K562 (cell line): ENCODE results near the gene ECI1. TPM values are rescaled to one million over a fixed set of nuclear protein-coding genes. Genes with fewer than 3 reads are reported as not detected.

Source experiments
- ATF7 ChIP-seq: fragments of 450-650 bp; IDR thresholded peaks from 2 replicates; pipeline ENCODE4 v1.7.1; 2014; ENCODE audit warnings: mild to moderate bottlenecking, moderate library complexity
- BMI1 ChIP-seq: fragments of 150-350 bp; IDR thresholded peaks from 2 replicates; pipeline ENCODE4 v1.6.1; 2014; ENCODE audit warnings: low read length
- GABPB1 ChIP-seq: sonication (generic); formaldehyde crosslinking; IDR thresholded peaks from 2 replicates; pipeline ENCODE4 v1.8.0; 2022; ENCODE audit warnings: mild to moderate bottlenecking, missing genetic modification reagents
- HMGN3 ChIP-seq: IDR thresholded peaks from 2 replicates; pipeline ENCODE4 v1.6.1; 2011; ENCODE audit warnings: borderline replicate concordance, low read depth, mild to moderate bottlenecking, mixed read lengths, low read length; ENCODE audit not compliant: insufficient read length; ENCODE audit errors: extremely low read depth
- MXI1 ChIP-seq: IDR thresholded peaks from 2 replicates; pipeline ENCODE4 v1.6.1; 2011; ENCODE audit warnings: low read depth, mild to moderate bottlenecking, improper control_type of control experiment, low read length
- POLR2G ChIP-seq: fragments of 200-400 bp; formaldehyde crosslinking; IDR thresholded peaks from 2 replicates; pipeline ENCODE4 v1.6.1; 2017; ENCODE audit warnings: low read depth, mild to moderate bottlenecking, antibody characterized with exemption, low read length, moderate library complexity
- RBM14 ChIP-seq: fragments of 200-400 bp; formaldehyde crosslinking; IDR thresholded peaks from 2 replicates; pipeline ENCODE4 v1.6.1; 2018; ENCODE audit warnings: low read depth, mild to moderate bottlenecking, low read length, moderate library complexity, borderline replicate concordance; ENCODE audit not compliant: insufficient read depth
- TEAD2 ChIP-seq: fragments of 450-650 bp; IDR thresholded peaks from 2 replicates; pipeline ENCODE4 v1.6.1; 2016; ENCODE audit warnings: missing genetic modification characterization, control low read depth, missing compliant biosample characterization
- TEAD4 ChIP-seq, 2 experiments: sonication (generic) in 1 of 2; formaldehyde crosslinking in 1 of 2; IDR thresholded peaks; 2 replicates each; pipeline versions ENCODE4 v1.6.1 to v1.8.0; 2012 to 2022; ENCODE audit warnings: borderline replicate concordance in 1 of 2, inconsistent platforms in 1 of 2, low read length in 1 of 2, mild to moderate bottlenecking in 1 of 2, missing genetic modification reagents in 1 of 2
- XRCC4 ChIP-seq: IDR thresholded peaks from one replicate; pipeline ENCODE4 v1.6.1; 2011; ENCODE audit not compliant: insufficient read depth, insufficient read length; ENCODE audit errors: extremely low read depth
- ZFX ChIP-seq: sonication (generic); formaldehyde crosslinking; IDR thresholded peaks from 2 replicates; pipeline ENCODE4 v1.8.0; 2022; ENCODE audit warnings: mild to moderate bottlenecking, missing genetic modification reagents, moderate library complexity
- ZKSCAN1 ChIP-seq: fragments of 150-350 bp; IDR thresholded peaks from 2 replicates; pipeline ENCODE4 v1.6.1; 2016; ENCODE audit warnings: low read depth, low read length
- ZNF274 ChIP-seq: IDR thresholded peaks from 2 replicates; pipeline ENCODE4 v1.6.1; 2011; ENCODE audit warnings: low read depth, mild to moderate bottlenecking, low read length, moderate library complexity, borderline replicate concordance
- ZNF609 ChIP-seq: sonication (generic); formaldehyde crosslinking; IDR thresholded peaks from 2 replicates; pipeline ENCODE4 v1.8.1; 2023; ENCODE audit warnings: missing genetic modification reagents, mild to moderate bottlenecking, borderline replicate concordance
- polyA plus RNA-seq, 8 experiments: library from polyadenylated mRNA; depleted of rRNA in 4 of 8; stranded (reverse) in 5 of 8; unstranded in 3 of 8; fragments of >200 nt; fragmentation: Nextera tagmentation in 2 of 8; fragmentation: Illumina TruSeq in 1 of 8; extraction: Ambion mirVana in 2 of 8; extraction: Trizol in 1 of 8; gene quantifications; 2 replicates each; pipeline versions ENCODE4 v1.2.1 to v1.2.3, GENCODE V29; 2011 to 2014; ENCODE audit warnings: inconsistent platforms in 1 of 8, missing spikeins in 1 of 8
- total RNA-seq, 7 experiments: library from RNA; depleted of rRNA in 6 of 7; stranded (reverse); fragments of >200 nt in 6 of 7; fragmentation: Illumina TruSeq in 2 of 7; extraction: Trizol in 2 of 7; gene quantifications; 2 replicates each; pipeline versions ENCODE4 v1.2.1 to v1.2.3, GENCODE V29; 2011 to 2021; ENCODE audit warnings: low replicate concordance in 1 of 7
- TF ChIP-seq, protein P1 (sequence below): fragments of 450-650 bp; IDR thresholded peaks from 2 replicates; pipeline ENCODE4 v1.6.1; 2016
- TF ChIP-seq, protein P2 (sequence below): sonication (generic); formaldehyde crosslinking; IDR thresholded peaks from 2 replicates; pipeline ENCODE4 v1.8.0; 2022; ENCODE audit warnings: missing genetic modification reagents, mild to moderate bottlenecking, moderate library complexity, borderline replicate concordance
- TF ChIP-seq, protein P3 (sequence below): fragments of 250-450 bp; sonication (Bioruptor Pico); IDR thresholded peaks from 2 replicates; pipeline ENCODE4 v1.5.0; 2021; ENCODE audit warnings: mild to moderate bottlenecking, borderline replicate concordance

ECI1 gene
- total and polyA plus RNA-seq, 9 of the 15 experiments (the other 6 are each of a cell fraction or from before 2014, with no cell fraction given), result 4.7 to 189 (median 54.0) TPM

DNA sequence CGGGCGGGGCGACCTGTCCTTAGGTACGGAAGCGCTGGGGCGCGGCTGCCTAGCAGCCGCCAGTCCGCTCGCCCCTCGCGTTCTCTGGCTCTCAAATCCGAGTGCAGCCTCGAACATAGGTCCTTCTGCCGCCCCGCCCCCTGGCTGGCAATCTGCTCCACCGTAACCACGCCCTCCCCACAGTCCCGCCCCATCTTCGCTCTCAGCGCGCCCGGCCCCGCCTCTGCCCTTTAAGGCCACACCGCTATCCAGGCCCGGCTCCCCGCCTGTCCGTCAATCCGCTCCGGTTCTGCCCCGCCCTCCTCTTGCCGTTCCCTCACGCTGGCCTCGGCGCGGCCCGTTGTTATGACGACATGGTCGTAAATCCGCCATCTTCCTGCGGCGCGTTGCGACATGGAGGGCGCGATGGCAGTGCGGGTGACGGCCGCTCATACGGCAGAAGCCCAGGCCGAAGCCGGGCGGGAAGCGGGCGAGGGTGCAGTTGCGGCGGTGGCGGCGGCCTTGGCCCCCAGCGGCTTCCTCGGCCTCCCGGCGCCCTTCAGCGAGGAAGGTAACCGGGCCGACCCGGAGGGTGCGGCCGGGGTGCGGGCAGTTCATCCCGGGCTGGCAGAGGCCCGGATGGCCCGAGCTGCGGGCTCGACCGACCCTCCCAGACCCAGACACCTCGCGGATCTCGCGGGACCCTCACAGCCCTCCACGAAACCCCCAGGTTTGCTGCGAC lies 28.0 kb downstream of the ECI1 start, which contains the start of gene E4F1 (continued):
- peak; percentile 79; the same call in 1 of the 2 replicates for TF ChIP-seq ZNF609
- TF ChIP-seq ZKSCAN1, result no peak
- peak; percentile 91 for TF ChIP-seq HMGN3
- TF ChIP-seq, protein P1, sequence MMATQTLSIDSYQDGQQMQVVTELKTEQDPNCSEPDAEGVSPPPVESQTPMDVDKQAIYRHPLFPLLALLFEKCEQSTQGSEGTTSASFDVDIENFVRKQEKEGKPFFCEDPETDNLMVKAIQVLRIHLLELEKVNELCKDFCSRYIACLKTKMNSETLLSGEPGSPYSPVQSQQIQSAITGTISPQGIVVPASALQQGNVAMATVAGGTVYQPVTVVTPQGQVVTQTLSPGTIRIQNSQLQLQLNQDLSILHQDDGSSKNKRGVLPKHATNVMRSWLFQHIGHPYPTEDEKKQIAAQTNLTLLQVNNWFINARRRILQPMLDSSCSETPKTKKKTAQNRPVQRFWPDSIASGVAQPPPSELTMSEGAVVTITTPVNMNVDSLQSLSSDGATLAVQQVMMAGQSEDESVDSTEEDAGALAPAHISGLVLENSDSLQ, result peak; percentile 99
- peak; percentile 92 for TF ChIP-seq ATF7
- TF ChIP-seq POLR2G, result peak; percentile 97
- TF ChIP-seq RBM14, result no peak
- peak; percentile 99 for TF ChIP-seq BMI1
- peak; percentile 97 for TF ChIP-seq MXI1
- TF ChIP-seq, protein P2, sequence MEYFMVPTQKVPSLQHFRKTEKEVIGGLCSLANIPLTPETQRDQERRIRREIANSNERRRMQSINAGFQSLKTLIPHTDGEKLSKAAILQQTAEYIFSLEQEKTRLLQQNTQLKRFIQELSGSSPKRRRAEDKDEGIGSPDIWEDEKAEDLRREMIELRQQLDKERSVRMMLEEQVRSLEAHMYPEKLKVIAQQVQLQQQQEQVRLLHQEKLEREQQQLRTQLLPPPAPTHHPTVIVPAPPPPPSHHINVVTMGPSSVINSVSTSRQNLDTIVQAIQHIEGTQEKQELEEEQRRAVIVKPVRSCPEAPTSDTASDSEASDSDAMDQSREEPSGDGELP (CRISPR knock-in tag), result peak; percentile 90
- no peak for TF ChIP-seq XRCC4
- no peak for TF ChIP-seq TEAD4 (IDR thresholded peaks at IDR 0.05; ENCODE audit: low read length)
- TF ChIP-seq TEAD4 (CRISPR knock-in tag; IDR thresholded peaks at IDR 0.05; ENCODE audit: borderline replicate concordance), result no peak
- peak; percentile 98 for TF ChIP-seq ZFX (CRISPR knock-in tag)
- TF ChIP-seq, protein P3, sequence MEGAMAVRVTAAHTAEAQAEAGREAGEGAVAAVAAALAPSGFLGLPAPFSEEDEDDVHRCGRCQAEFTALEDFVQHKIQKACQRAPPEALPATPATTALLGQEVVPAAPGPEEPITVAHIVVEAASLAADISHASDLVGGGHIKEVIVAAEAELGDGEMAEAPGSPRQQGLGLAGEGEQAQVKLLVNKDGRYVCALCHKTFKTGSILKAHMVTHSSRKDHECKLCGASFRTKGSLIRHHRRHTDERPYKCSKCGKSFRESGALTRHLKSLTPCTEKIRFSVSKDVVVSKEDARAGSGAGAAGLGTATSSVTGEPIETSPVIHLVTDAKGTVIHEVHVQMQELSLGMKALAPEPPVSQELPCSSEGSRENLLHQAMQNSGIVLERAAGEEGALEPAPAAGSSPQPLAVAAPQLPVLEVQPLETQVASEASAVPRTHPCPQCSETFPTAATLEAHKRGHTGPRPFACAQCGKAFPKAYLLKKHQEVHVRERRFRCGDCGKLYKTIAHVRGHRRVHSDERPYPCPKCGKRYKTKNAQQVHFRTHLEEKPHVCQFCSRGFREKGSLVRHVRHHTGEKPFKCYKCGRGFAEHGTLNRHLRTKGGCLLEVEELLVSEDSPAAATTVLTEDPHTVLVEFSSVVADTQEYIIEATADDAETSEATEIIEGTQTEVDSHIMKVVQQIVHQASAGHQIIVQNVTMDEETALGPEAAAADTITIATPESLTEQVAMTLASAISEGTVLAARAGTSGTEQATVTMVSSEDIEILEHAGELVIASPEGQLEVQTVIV (CRISPR knock-in tag), result peak; percentile 96
- peak; percentile 73; the same call in 1 of the 2 replicates for TF ChIP-seq GABPB1 (CRISPR knock-in tag)
- TF ChIP-seq TEAD2 (tag), result no peak
- peak; percentile 27; the same call in 1 of the 2 replicates for TF ChIP-seq ZNF274
